HepG2 (cell line): ENCODE results near the gene TMEM176A. TPM values are rescaled to one million over a fixed set of nuclear protein-coding genes. Genes with fewer than 3 reads are reported as not detected.

Experiments
- ATAC-seq: fragments of 200-7000 bp; cut with Tn5 transposase; 3 replicates; pipeline ENCODE4 v1.9.1; 2020; ENCODE audit warnings: mild to moderate bottlenecking, moderate library complexity
- BruUV-seq: library from RNA; stranded (reverse); fragments of 400-500 nt; replicated peaks from 2 replicates; lab custom pipeline; 2021; lab: Mats Ljungman, UMichigan
- CTCF ChIA-PET: fragments of 300-600 bp; formaldehyde crosslinking; extraction: SDS; loops from one replicate; lab custom pipeline; 2021; ENCODE audit warnings: low total read pairs, inconsistent platforms, low intra/inter-chr PET ratio; lab: Yijun Ruan, JAX
- POLR2A ChIA-PET: fragments of 350-600 bp; sonication (Branson Sonifier 250); formaldehyde crosslinking; loops from one replicate; lab custom pipeline; 2020; ENCODE audit warnings: antibody characterized with exemption, inconsistent platforms; lab: Yijun Ruan, JAX
- DNase-seq: peaks from one replicate; pipeline ENCODE4 v3.0.0-alpha.2; 2015; ENCODE audit warnings: low spot score
- FAIRE-seq: peaks from 3 replicates; lab custom pipeline; 2011; peaks lifted over from hg19 to GRCh38; lab: Jason Lieb, UNC
- H2AFZ ChIP-seq: one replicate; pipeline ENCODE4 v1.6.1; 2011; ENCODE audit warnings: low read length, inconsistent platforms
- H3K27ac ChIP-seq: fragments of 300-600 bp; 3 replicates; pipeline ENCODE4 v1.8.0; 2011; ENCODE audit warnings: mixed run types, mild to moderate bottlenecking, mixed read lengths, low read length, inconsistent platforms; ENCODE audit not compliant: insufficient read depth; ENCODE audit errors: extremely low read length
- H3K27me3 ChIP-seq, 2 experiments: fragments of 200-600 bp in 1 of 2; 2 replicates in 1 of 2; 3 replicates in 1 of 2; pipeline versions ENCODE4 v1.6.0 to v1.8.0; 2011; ENCODE audit warnings: low read length in 2 of 2, mild to moderate bottlenecking in 2 of 2, moderate library complexity in 2 of 2, inconsistent platforms in 1 of 2; ENCODE audit not compliant: insufficient read depth in 2 of 2, control insufficient read depth in 1 of 2
- H3K36me3 ChIP-seq, 2 experiments: fragments of 200-600 bp in 1 of 2; replicated peaks in 1 of 2; 2 replicates in 1 of 2; 3 replicates in 1 of 2; pipeline versions ENCODE4 v1.5.1 to v1.8.0; 2011; ENCODE audit warnings: low read length in 2 of 2, inconsistent platforms in 1 of 2; ENCODE audit not compliant: insufficient read depth in 2 of 2, control insufficient read depth in 1 of 2
- H3K4me1 ChIP-seq: 2 replicates; pipeline ENCODE4 v1.5.1; 2012; ENCODE audit warnings: low read length, inconsistent platforms; ENCODE audit not compliant: insufficient read depth
- H3K4me2 ChIP-seq: 2 replicates; pipeline ENCODE4 v1.6.0; 2011; ENCODE audit warnings: low read depth, low read length, inconsistent platforms
- H3K4me3 ChIP-seq, 3 experiments: fragments of 200-600 bp in 1 of 3; sonication (generic), shearing (Covaris generic) in 1 of 3; replicated peaks in 1 of 3; 2 replicates each; pipeline ENCODE4 v1.5.1; 2011 to 2016; ENCODE audit warnings: low read length in 3 of 3, inconsistent platforms in 2 of 3, low read depth in 2 of 3, mild to moderate bottlenecking in 2 of 3, control low read depth in 1 of 3, mixed read lengths in 1 of 3; ENCODE audit not compliant: insufficient read depth in 1 of 3
- H3K79me2 ChIP-seq: one replicate; pipeline ENCODE4 v1.6.1; 2011; ENCODE audit warnings: low read length, inconsistent platforms; ENCODE audit not compliant: insufficient read depth
- H3K9ac ChIP-seq: 2 replicates; pipeline ENCODE4 v1.6.0; 2011; ENCODE audit warnings: mild to moderate bottlenecking, low read depth, low read length, inconsistent platforms; ENCODE audit not compliant: insufficient read depth
- H3K9me3 ChIP-seq: 2 replicates; pipeline ENCODE4 v1.5.1; 2012; ENCODE audit warnings: mild to moderate bottlenecking, low read length
- H4K20me1 ChIP-seq: 2 replicates; pipeline ENCODE4 v1.6.0; 2011; ENCODE audit warnings: inconsistent platforms, mild to moderate bottlenecking, low read length, moderate library complexity; ENCODE audit not compliant: insufficient read depth
- CREM ChIP-seq, 2 experiments: sonication (generic) in 1 of 2; formaldehyde crosslinking in 1 of 2; IDR thresholded peaks; 2 replicates each; pipeline versions ENCODE4 v1.4.0 to v1.6.1; 2016 to 2020; ENCODE audit warnings: antibody characterized with exemption in 1 of 2, mild to moderate bottlenecking in 1 of 2, missing genetic modification reagents in 1 of 2
- PAWR ChIP-seq: sonication (generic); formaldehyde crosslinking; IDR thresholded peaks from 2 replicates; pipeline ENCODE4 v1.4.0; 2020; ENCODE audit warnings: missing genetic modification reagents, mild to moderate bottlenecking, borderline replicate concordance
- RBFOX2 ChIP-seq: fragments of 200-400 bp; formaldehyde crosslinking; IDR thresholded peaks from 2 replicates; pipeline ENCODE4 v1.6.1; 2017; ENCODE audit warnings: low read depth, mild to moderate bottlenecking, low read length
- SP4 ChIP-seq: sonication (generic); formaldehyde crosslinking; IDR thresholded peaks from 2 replicates; pipeline ENCODE4 v1.8.1; 2023; ENCODE audit warnings: mild to moderate bottlenecking, missing genetic modification reagents
- SP5 ChIP-seq: IDR thresholded peaks from 2 replicates; pipeline ENCODE4 v1.6.1; 2016; ENCODE audit warnings: low read depth, borderline replicate concordance
- SPEN ChIP-seq: sonication (generic); formaldehyde crosslinking; IDR thresholded peaks from 2 replicates; pipeline ENCODE4 v1.5.1; 2020; ENCODE audit warnings: low read depth, mild to moderate bottlenecking, missing genetic modification reagents
- ZIK1 ChIP-seq: sonication (generic); formaldehyde crosslinking; IDR thresholded peaks from 2 replicates; pipeline ENCODE4 v1.5.0; 2020; ENCODE audit warnings: mild to moderate bottlenecking, low read depth, missing genetic modification reagents, borderline replicate concordance
- ZNF12 ChIP-seq: sonication (generic); formaldehyde crosslinking; IDR thresholded peaks from 2 replicates; pipeline ENCODE4 v1.5.0; 2020; ENCODE audit warnings: missing genetic modification reagents
- ZNF160 ChIP-seq: sonication (generic); formaldehyde crosslinking; IDR thresholded peaks from 2 replicates; pipeline ENCODE4 v1.8.0; 2022; ENCODE audit warnings: mild to moderate bottlenecking, inconsistent platforms, missing genetic modification reagents
- ZNF543 ChIP-seq: sonication (generic); formaldehyde crosslinking; IDR thresholded peaks from 2 replicates; pipeline ENCODE4 v1.4.0; 2020; ENCODE audit warnings: mild to moderate bottlenecking, missing genetic modification reagents
- ZNF569 ChIP-seq: sonication (generic); formaldehyde crosslinking; IDR thresholded peaks from 2 replicates; pipeline ENCODE4 v1.5.0; 2020; ENCODE audit warnings: mild to moderate bottlenecking, missing genetic modification reagents, moderate library complexity, borderline replicate concordance
- WGBS: methylation state at CpG from one replicate; pipeline ENCODE4 v1.1.6; 2017; ENCODE audit warnings: low lambda C conversion rate; 5-methylcytosine and 5-hydroxymethylcytosine counted together
- in situ Hi-C: cut with HindIII; loops from 2 replicates; pipeline ENCODE4 v1.10.0; 2017; ENCODE audit warnings: low pct_unique_long_range_greater_than_20kb; ENCODE audit not compliant: extremely low pct_ligation_motif_present
- intact Hi-C: fragments of 100-400 bp; cut with micrococcal nuclease; formaldehyde crosslinking; loops from one replicate; pipeline ENCODE4 v1.10.0; 2022; ENCODE audit not compliant: unreplicated experiment
- polyA plus RNA-seq, 8 experiments: library from polyadenylated mRNA; depleted of rRNA in 3 of 8; stranded (reverse) in 7 of 8; unstranded in 1 of 8; fragments of >200 nt; fragmentation: Illumina TruSeq in 4 of 8; extraction: Trizol in 4 of 8; gene quantifications; 2 replicates each; pipeline versions ENCODE4 v1.2.1 to v1.2.3, GENCODE V29; 2011 to 2016; ENCODE audit warnings: low read depth in 4 of 8, missing spikeins in 1 of 8, mixed read lengths in 1 of 8; ENCODE audit not compliant: insufficient read depth in 1 of 8
- total RNA-seq, 5 experiments: library from RNA; depleted of rRNA; stranded (reverse); fragments of >200 nt; fragmentation: Illumina TruSeq; extraction: Trizol; gene quantifications; 2 replicates each; pipeline ENCODE4 v1.2.3, GENCODE V29; 2016; ENCODE audit warnings: low read depth in 1 of 5
- TF ChIP-seq, protein P1 (sequence below): sonication (generic); formaldehyde crosslinking; IDR thresholded peaks from 2 replicates; pipeline ENCODE4 v1.4.0; 2020; ENCODE audit warnings: mild to moderate bottlenecking, missing genetic modification reagents

The TMEM176A gene
- total and polyA plus RNA-seq, 2 of the 13 experiments (the other 11 are each of a cell fraction or from before 2014, with no cell fraction given): not detected

- FAIRE-seq: no peak
- intact Hi-C loops: no loop called here
- H3K36me3 ChIP-seq: no peaks in the 10 kb centered on the region
- H3K9ac ChIP-seq: no peak overlapping the region
- TF ChIP-seq PAWR (CRISPR knock-in tag) (no peak), ZNF160 (CRISPR knock-in tag) (no peak), CREM (IDR thresholded peaks at IDR 0.05) (no peak), CREM (CRISPR knock-in tag; IDR thresholded peaks at IDR 0.05) (no peak), ZNF569 (CRISPR knock-in tag) (no peak), SP5 (CRISPR knock-in tag) (no peak), ZNF12 (CRISPR knock-in tag) (no peak), SP4 (CRISPR knock-in tag) (no peak), ZIK1 (CRISPR knock-in tag) (no peak), SPEN (CRISPR knock-in tag) (no peak), ZNF543 (CRISPR knock-in tag) (no peak), RBFOX2 (no peak)
- TF ChIP-seq, protein P1, sequence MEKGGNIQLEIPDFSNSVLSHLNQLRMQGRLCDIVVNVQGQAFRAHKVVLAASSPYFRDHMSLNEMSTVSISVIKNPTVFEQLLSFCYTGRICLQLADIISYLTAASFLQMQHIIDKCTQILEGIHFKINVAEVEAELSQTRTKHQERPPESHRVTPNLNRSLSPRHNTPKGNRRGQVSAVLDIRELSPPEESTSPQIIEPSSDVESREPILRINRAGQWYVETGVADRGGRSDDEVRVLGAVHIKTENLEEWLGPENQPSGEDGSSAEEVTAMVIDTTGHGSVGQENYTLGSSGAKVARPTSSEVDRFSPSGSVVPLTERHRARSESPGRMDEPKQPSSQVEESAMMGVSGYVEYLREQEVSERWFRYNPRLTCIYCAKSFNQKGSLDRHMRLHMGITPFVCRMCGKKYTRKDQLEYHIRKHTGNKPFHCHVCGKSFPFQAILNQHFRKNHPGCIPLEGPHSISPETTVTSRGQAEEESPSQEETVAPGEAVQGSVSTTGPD: no peak
- H4K20me1 ChIP-seq: no peaks in the 10 kb centered on the region
- no peak overlapping the region for H3K4me3 ChIP-seq
- H3K4me2 ChIP-seq: no peak overlapping the region
- in situ Hi-C loops: no loop called here
- no peak overlapping the region for H2AFZ ChIP-seq
- no peak for DNase-seq
- POLR2A ChIA-PET: no interaction called here
- 17% methylated on average over 6 of the region's 6 CpGs for WGBS
- peaks cover 7% of the 10 kb centered on the region; the same call in 1 of the 2 replicates for H3K4me1 ChIP-seq
- BruUV-seq: no TSS peak
- no peaks in the 10 kb centered on the region for H3K79me2 ChIP-seq
- no peak overlapping the region for H3K27ac ChIP-seq
- ATAC-seq: peak; percentile 35; the same call in 2 of the 3 replicates
- H3K9me3 ChIP-seq: no peaks in the 10 kb centered on the region
- H3K27me3 ChIP-seq: peaks cover 0 to 8% of the 10 kb centered on the region in 2 experiments; a peak in 1 of 5 replicates
- CTCF ChIA-PET: no interaction called here
Observed at GRCh38 chr7:150826061-150826849, 25.7 kb downstream of the TMEM176A start.
